Right atrium auricular region (tissue), 2 donors: ENCODE results near the gene TBC1D16. TPM values are rescaled to one million over a fixed set of nuclear protein-coding genes. Genes with fewer than 3 reads are reported as not detected.

Experiments
- DNase-seq: peaks from one replicate; pipeline ENCODE4 v3.0.0-alpha.2; 2019; ENCODE audit warnings: low spot score
- H3K27ac ChIP-seq, 2 donors: fragments of 200-600 bp; sonication (generic); 1 replicate in 1 of 2; 2 replicates in 1 of 2; pipeline ENCODE4 v1.5.1; 2016 to 2019
- H3K27me3 ChIP-seq, 2 donors: fragments of 200-600 bp; sonication (generic); one replicate each; pipeline versions ENCODE4 v1.5.1 to v1.6.0; 2017 to 2019
- H3K36me3 ChIP-seq: fragments of 200-600 bp; sonication (generic); one replicate; pipeline ENCODE4 v1.5.1; 2016
- H3K4me1 ChIP-seq, 2 donors: fragments of 200-600 bp; sonication (generic); one replicate each; pipeline versions ENCODE4 v1.5.1 to v1.6.0; 2017 to 2019
- H3K4me3 ChIP-seq, 2 donors: fragments of 200-600 bp; sonication (generic); 1 replicate in 1 of 2; 2 replicates in 1 of 2; pipeline ENCODE4 v1.5.1; 2017 to 2019; ENCODE audit warnings: mild to moderate bottlenecking in 1 of 2, moderate library complexity in 1 of 2
- H3K9me3 ChIP-seq, 2 donors: fragments of 200-600 bp; sonication (generic); one replicate each; pipeline ENCODE4 v1.5.1; 2019
- CTCF ChIP-seq, 2 donors: fragments of 200-600 bp; sonication (generic); IDR thresholded peaks; one replicate each; pipeline ENCODE4 v1.5.1; 2019; ENCODE audit warnings: antibody characterized with exemption in 2 of 2
- total RNA-seq, 2 donors: library from RNA; depleted of rRNA; stranded (reverse); fragments of >200 nt; gene quantifications; one replicate each; pipeline ENCODE4 v1.1.0, GENCODE V29; 2016

TBC1D16 gene
- total RNA-seq, 2 donors from 2014 or later = 9.8 to 19.4 TPM

GRCh38 chr17:80058311-80058955 is 22.8 kb upstream of the TBC1D16 start:
- H3K27ac ChIP-seq = no peak overlapping the region
- H3K9me3 ChIP-seq = no peaks in the 10 kb centered on the region
- H3K4me1 ChIP-seq = peaks cover 0 to 8% of the 10 kb centered on the region in 2 donors
- no peak for DNase-seq
- H3K27me3 ChIP-seq = no peaks in the 10 kb centered on the region
- H3K36me3 ChIP-seq = no peaks in the 10 kb centered on the region
- no peak for TF ChIP-seq CTCF (IDR thresholded peaks at IDR 0.05)
- H3K4me3 ChIP-seq = no peak overlapping the region

GRCh38 chr17:80055597-80055996 is 19.9 kb upstream of the TBC1D16 start:
- no peak for DNase-seq
- peaks cover 0 to 8% of the 10 kb centered on the region in 2 donors for H3K4me1 ChIP-seq
- H3K27ac ChIP-seq = no peak overlapping the region
- H3K9me3 ChIP-seq = no peaks in the 10 kb centered on the region
- H3K36me3 ChIP-seq = peaks cover 4% of the 10 kb centered on the region
- H3K4me3 ChIP-seq = no peak overlapping the region
- no peak for TF ChIP-seq CTCF (IDR thresholded peaks at IDR 0.05)
- H3K27me3 ChIP-seq = no peaks in the 10 kb centered on the region

- Histone ChIP-seq H3K4me1 (peaks cover 0 to 8% of the 10 kb centered on the region in 2 donors), H3K9me3 (no peaks in the 10 kb centered on the region), H3K27ac (no peak overlapping the region), H3K36me3 (peaks cover 13% of the 10 kb centered on the region), H3K4me3 (no peak overlapping the region), H3K27me3 (no peaks in the 10 kb centered on the region)
- no peak for DNase-seq
- no peak for TF ChIP-seq CTCF (IDR thresholded peaks at IDR 0.05)
These were observed 17.4 kb upstream of the TBC1D16 start for GRCh38 chr17:80053102-80053501.

- H3K36me3 ChIP-seq = peaks cover 13% of the 10 kb centered on the region
- DNase-seq = no peak
- no peak overlapping the region for H3K4me3 ChIP-seq
- peaks cover 0 to 8% of the 10 kb centered on the region in 2 donors for H3K4me1 ChIP-seq
- no peaks in the 10 kb centered on the region for H3K9me3 ChIP-seq
- H3K27ac ChIP-seq = no peak overlapping the region
- no peak for TF ChIP-seq CTCF (IDR thresholded peaks at IDR 0.05)
- no peaks in the 10 kb centered on the region for H3K27me3 ChIP-seq
These were observed 16.0 kb upstream of the TBC1D16 start for GRCh38 chr17:80051681-80052080.

- no peak overlapping the region for H3K27ac ChIP-seq
- no peak for TF ChIP-seq CTCF (IDR thresholded peaks at IDR 0.05)
- H3K36me3 ChIP-seq = peaks cover 13% of the 10 kb centered on the region
- H3K9me3 ChIP-seq = no peaks in the 10 kb centered on the region
- H3K4me1 ChIP-seq = peaks cover 0 to 8% of the 10 kb centered on the region in 2 donors
- DNase-seq = no peak
- H3K27me3 ChIP-seq = no peaks in the 10 kb centered on the region
- H3K4me3 ChIP-seq = no peak overlapping the region
These were observed 15.0 kb upstream of the TBC1D16 start for GRCh38 chr17:80050706-80051105.

GRCh38 chr17:80049986-80050385 is 14.3 kb upstream of the TBC1D16 start:
- no peak overlapping the region for H3K4me3 ChIP-seq
- no peaks in the 10 kb centered on the region for H3K27me3 ChIP-seq
- no peak for TF ChIP-seq CTCF (IDR thresholded peaks at IDR 0.05)
- H3K4me1 ChIP-seq = peaks cover 0 to 8% of the 10 kb centered on the region in 2 donors
- no peak overlapping the region for H3K27ac ChIP-seq
- no peak for DNase-seq
- H3K36me3 ChIP-seq = peaks cover 13% of the 10 kb centered on the region
- no peaks in the 10 kb centered on the region for H3K9me3 ChIP-seq
